Heart left ventricle (tissue), 16 donors: ENCODE results near the gene TDRD6. TPM values are rescaled to one million over a fixed set of nuclear protein-coding genes. Genes with fewer than 3 reads are reported as not detected.
"Not testable (repeated sequence)": the region's sequence is repeated elsewhere in the genome, so short reads cannot be mapped to it uniquely, and the experiment has no call there.

Experiments used
- ATAC-seq, 4 donors: fragments of 200-7000 bp; cut with Tn5 transposase; one replicate each; pipeline ENCODE4 v1.9.1; 2020 to 2022; ENCODE audit warnings: moderate library complexity in 4 of 4, mild to moderate bottlenecking in 3 of 4, moderate number of reproducible peaks in 1 of 4
- DNase-seq, 5 donors: peaks; one replicate each; pipeline ENCODE4 v3.0.0-alpha.2; 2020
- H3K27ac ChIP-seq, 12 donors: fragments of 200-600 bp; sonication (generic) in 4 of 12; one replicate each; pipeline versions ENCODE4 v1.5.0 to v1.8.0; 2016 to 2022; ENCODE audit warnings: mild to moderate bottlenecking in 2 of 12
- H3K27me3 ChIP-seq, 9 donors: fragments of 200-600 bp; sonication (generic) in 2 of 9; one replicate each; pipeline versions ENCODE4 v1.5.1 to v1.8.0; 2016 to 2022; ENCODE audit warnings: mild to moderate bottlenecking in 3 of 9
- H3K36me3 ChIP-seq, 9 donors: fragments of 200-600 bp; sonication (generic) in 2 of 9; one replicate each; pipeline versions ENCODE4 v1.5.0 to v1.8.0; 2018 to 2022; ENCODE audit warnings: mild to moderate bottlenecking in 2 of 9
- H3K4me1 ChIP-seq, 12 donors: fragments of 200-600 bp; sonication (generic) in 4 of 12; one replicate each; pipeline versions ENCODE4 v1.5.0 to v1.8.0; 2016 to 2022; ENCODE audit warnings: mild to moderate bottlenecking in 3 of 12
- H3K4me3 ChIP-seq, 12 donors: fragments of 200-600 bp; sonication (generic) in 4 of 12; one replicate each; pipeline versions ENCODE4 v1.5.0 to v1.8.0; 2017 to 2022; ENCODE audit warnings: mild to moderate bottlenecking in 9 of 12, moderate library complexity in 4 of 12
- H3K9me3 ChIP-seq, 12 donors: fragments of 200-600 bp; sonication (generic) in 4 of 12; one replicate each; pipeline versions ENCODE4 v1.5.0 to v1.8.0; 2016 to 2022; ENCODE audit warnings: mild to moderate bottlenecking in 1 of 12
- POLR2A ChIP-seq, 2 donors: fragments of 450-650 bp; IDR thresholded peaks; one replicate each; pipeline ENCODE4 v1.6.1; 2017; ENCODE audit warnings: antibody characterized with exemption in 2 of 2, mild to moderate bottlenecking in 2 of 2, moderate library complexity in 2 of 2
- WGBS, 4 donors: extraction: QIAGEN DNeasy Blood & Tissue Kit in 2 of 4; methylation state at CpG; one replicate each; pipeline versions ENCODE4 v1.1.5 to v1.1.7; 2013 to 2018; 5-methylcytosine and 5-hydroxymethylcytosine counted together
- intact Hi-C, 10 donors: fragments of 100-400 bp; cut with DNase I; formaldehyde crosslinking; loops; one replicate each; pipeline versions ENCODE4 v1.11.1 to v1.14.2; 2022
- polyA plus RNA-seq, 2 donors: library from polyadenylated mRNA; stranded (reverse); fragments of 200-250 nt; gene quantifications; one replicate each; pipeline ENCODE4 v1.2.3, GENCODE V29; 2013
- total RNA-seq, 9 donors: library from RNA; depleted of rRNA in 2 of 9; stranded (reverse); fragments of >200 nt in 2 of 9; fragmentation: NEBNext Ultra II Directional in 3 of 9; extraction: Animal tissue kit (Norgen Biotek cat#: 25700) in 3 of 9; gene quantifications; one replicate each; pipeline versions ENCODE4 v1.1.0 to v1.2.4, GENCODE V29; 2016 to 2023
- TF ChIP-seq, protein P1 (sequence below), 12 donors: fragments of 200-600 bp; sonication (generic) in 4 of 12; IDR thresholded peaks; one replicate each; pipeline versions ENCODE4 v1.5.0 to v1.8.0; 2018 to 2022; ENCODE audit warnings: antibody characterized with exemption in 12 of 12, mild to moderate bottlenecking in 5 of 12
- donor health status: ischemic (EF 13 %, LVEDD 7.1; RV severe dilation, severe dysfunction).
- donor health status: healthy with polysubstance abuse.
- donor health status: DM: no; HTN: yes; CAD: no.
- donor health status: DM: no; HTN: no; CAD: no.
- donor health status: ischemic (EF 25% LVEDD 6.9; RV normal size, moderate dysfunction).
- donor health status: ischemic (EF 25% LVEDD 5.7; RV mildly dilated, moderate dysfunction).
- donor health status: healthy.
- donor health status: DM: yes; HTN: yes; CAD: no.
- donor health status: ischemic (EF 35%, LVEDD 5.7; RV mildly dilated, moderate dysfunction).
- donor health status: nonischemic (EF 11% LVEDD 7.7; RV severe dilation, severe dysfunction).
- donor health status: DM: yes; HTN: yes; CAD: no.
- donor health status: PGD.
- donor health status: ischemic (EF 29% LVEDD 5.4; RV normal size, mild dysfunction).
- donor health status: nonischemic (EF 23%, LVEDD 6.1; RV moderate dilation, normal function).

Gene TDRD6
- total and polyA plus RNA-seq, 11 donors, result 0.08 to 1.5 (median 0.52) TPM

DNA sequence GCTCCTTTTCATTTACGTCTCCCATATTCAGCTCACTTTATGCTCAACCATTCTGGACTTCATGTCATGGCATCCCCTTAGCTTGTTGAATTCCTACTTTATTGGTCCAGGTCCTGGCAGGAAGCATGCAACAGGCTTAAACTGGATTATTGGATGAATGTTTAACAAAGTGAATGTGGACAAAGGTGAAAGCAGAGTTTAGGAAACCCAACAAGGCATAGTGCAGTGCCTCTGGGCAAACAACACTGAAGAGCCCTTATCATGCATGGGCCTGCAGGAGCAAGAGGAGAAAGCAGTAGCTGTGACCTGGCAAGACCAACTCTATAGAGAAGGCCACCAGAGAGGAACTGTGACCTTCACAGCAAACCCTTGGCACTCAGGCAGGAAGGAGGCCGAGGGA is 53.8 kb downstream of the TDRD6 start:
- Histone ChIP-seq H3K9me3 (no peaks in the 10 kb centered on the region), H3K27me3 (peaks cover 0 to 27% (median 2%) of the 10 kb centered on the region in 9 donors), H3K4me3 (no peak overlapping the region), H3K4me1 (no peaks in the 10 kb centered on the region), H3K36me3 (no peaks in the 10 kb centered on the region), H3K27ac (no peak overlapping the region)
- ATAC-seq, result no peak
- TF ChIP-seq POLR2A (IDR thresholded peaks at IDR 0.05), result no peak
- TF ChIP-seq, protein P1, sequence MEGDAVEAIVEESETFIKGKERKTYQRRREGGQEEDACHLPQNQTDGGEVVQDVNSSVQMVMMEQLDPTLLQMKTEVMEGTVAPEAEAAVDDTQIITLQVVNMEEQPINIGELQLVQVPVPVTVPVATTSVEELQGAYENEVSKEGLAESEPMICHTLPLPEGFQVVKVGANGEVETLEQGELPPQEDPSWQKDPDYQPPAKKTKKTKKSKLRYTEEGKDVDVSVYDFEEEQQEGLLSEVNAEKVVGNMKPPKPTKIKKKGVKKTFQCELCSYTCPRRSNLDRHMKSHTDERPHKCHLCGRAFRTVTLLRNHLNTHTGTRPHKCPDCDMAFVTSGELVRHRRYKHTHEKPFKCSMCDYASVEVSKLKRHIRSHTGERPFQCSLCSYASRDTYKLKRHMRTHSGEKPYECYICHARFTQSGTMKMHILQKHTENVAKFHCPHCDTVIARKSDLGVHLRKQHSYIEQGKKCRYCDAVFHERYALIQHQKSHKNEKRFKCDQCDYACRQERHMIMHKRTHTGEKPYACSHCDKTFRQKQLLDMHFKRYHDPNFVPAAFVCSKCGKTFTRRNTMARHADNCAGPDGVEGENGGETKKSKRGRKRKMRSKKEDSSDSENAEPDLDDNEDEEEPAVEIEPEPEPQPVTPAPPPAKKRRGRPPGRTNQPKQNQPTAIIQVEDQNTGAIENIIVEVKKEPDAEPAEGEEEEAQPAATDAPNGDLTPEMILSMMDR (IDR thresholded peaks at IDR 0.05), result no peak
- no peak for DNase-seq
- 86 to 98% (median 96%) methylated on average over 2 of the region's 2 CpGs for WGBS, 4 donors
- intact Hi-C loops, result no loop called here

DNA sequence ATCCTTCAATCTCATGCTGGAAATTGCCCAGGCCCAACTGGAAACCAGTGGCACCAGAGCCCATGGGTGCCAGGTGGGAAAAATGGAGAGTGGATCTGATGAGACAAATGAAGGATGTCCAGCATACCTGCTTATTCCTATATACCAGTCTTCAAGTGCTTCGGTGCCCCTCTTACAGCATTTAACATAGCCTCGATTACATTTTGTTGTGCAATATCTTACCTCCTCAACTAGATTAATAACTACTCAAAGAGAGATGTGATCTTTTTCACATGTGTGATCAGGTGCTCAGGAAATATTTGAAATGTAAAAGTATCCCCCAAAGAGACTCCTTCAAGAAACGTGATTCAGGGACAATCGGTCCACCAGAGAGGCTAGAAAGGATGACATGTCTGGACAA is 54.2 kb downstream of the TDRD6 start:
- no peaks in the 10 kb centered on the region for H3K9me3 ChIP-seq
- no peaks in the 10 kb centered on the region for H3K4me1 ChIP-seq
- intact Hi-C loops, result no loop called here
- 91 to 96% (median 94%) methylated on average over 4 of the region's 4 CpGs for WGBS, 4 donors
- peaks cover 0 to 23% (median 0%) of the 10 kb centered on the region in 9 donors for H3K27me3 ChIP-seq
- TF ChIP-seq POLR2A (IDR thresholded peaks at IDR 0.05), result no peak
- TF ChIP-seq, protein P1 (IDR thresholded peaks at IDR 0.05), result no peak
- no peaks in the 10 kb centered on the region for H3K36me3 ChIP-seq
- no peak overlapping the region for H3K4me3 ChIP-seq
- DNase-seq, result no peak
- H3K27ac ChIP-seq, result no peak overlapping the region
- ATAC-seq, result no peak

DNA sequence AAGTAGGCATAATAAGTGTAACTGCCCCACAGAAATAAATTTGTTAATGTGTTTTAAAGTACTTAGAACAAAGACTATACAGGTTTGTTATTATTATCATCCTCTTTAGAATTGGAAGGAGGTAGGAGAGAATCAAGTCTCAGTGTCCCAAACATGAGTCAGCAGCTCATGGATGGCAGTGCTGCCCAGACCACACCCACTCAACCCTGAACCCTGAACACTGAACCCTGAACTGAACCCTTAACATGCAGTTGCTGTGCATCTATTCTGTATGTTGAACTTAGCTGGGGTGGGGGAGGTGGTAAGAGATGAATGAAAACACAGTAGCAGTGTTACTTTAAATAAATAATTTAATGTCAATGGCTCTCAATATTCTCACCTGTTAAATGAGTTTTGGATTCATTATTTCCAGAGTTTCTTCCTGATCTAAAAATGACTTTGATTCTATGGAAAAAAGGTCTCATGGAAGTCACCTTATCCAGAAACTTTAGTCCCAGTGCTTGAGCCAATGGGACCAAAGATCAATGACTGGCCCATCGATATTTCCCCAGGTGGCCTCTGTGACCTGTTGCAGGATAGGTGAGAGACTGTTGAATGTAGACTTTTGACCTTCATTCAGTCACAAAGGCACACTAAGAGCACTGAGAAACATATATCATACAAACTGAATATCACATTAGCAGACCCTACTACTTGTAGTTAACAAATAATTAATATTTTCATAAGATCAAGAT is 55.9 kb downstream of the TDRD6 start:
- Histone ChIP-seq H3K9me3 (no peaks in the 10 kb centered on the region), H3K27ac (no peak overlapping the region), H3K4me3 (no peak overlapping the region), H3K27me3 (peaks cover 0 to 6% (median 0%) of the 10 kb centered on the region in 9 donors), H3K4me1 (no peaks in the 10 kb centered on the region), H3K36me3 (no peaks in the 10 kb centered on the region)
- WGBS, 4 donors, result 77 to 95% (median 83%) methylated on average over 1 of the region's 1 CpG
- intact Hi-C loops, result no loop called here
- no peak for ATAC-seq
- DNase-seq, result no peak
- no peak for TF ChIP-seq POLR2A (IDR thresholded peaks at IDR 0.05)
- TF ChIP-seq, protein P1 (IDR thresholded peaks at IDR 0.05), result no peak

DNA sequence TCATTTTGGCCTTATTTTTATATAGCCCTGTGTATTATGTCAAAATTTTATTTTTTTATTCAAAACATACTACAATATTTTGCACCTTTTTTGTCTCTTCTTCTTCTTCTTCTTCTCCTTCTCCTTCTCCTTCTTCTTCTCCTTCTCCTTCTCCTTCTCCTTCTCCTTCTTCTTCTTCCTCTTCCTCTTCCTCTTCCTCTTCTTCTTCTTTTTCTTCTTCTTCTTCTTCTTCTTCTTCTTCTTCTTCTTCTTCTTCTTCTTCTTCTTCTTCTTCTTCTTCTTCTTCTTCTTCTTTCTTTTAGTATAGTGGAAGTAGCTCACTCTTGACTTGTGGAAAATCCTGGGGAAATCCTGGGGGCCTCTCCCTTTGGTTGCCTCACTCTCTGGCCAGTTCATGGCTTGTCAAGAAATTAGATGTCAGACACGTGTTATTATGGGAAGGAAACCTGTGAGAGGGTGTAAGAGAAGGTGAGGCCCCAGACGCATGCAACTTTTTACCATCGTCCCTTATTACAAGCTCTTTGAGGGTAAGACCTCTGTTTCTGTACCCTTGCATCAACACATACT is 56.6 kb downstream of the TDRD6 start:
- ATAC-seq, H3K27me3 ChIP-seq, H3K9me3 ChIP-seq, DNase-seq, H3K27ac ChIP-seq, H3K36me3 ChIP-seq, H3K4me3 ChIP-seq, H3K4me1 ChIP-seq, intact Hi-C loops: not testable (repeated sequence)
- 78 to 86% (median 80%) methylated on average over 3 of the region's 3 CpGs for whole genome bisulfite sequencing, 4 donors
